Trophoblast cell (in vitro differentiated cells and primary cell): ENCODE data around the gene LMBRD1.

Experiments
- DNase-seq, 2 donors: peaks; one replicate each; pipeline ENCODE4 v3.0.0-alpha.2; 2016
- H2AFZ ChIP-seq: 2 replicates; pipeline ENCODE4 v1.6.1; 2013; ENCODE audit warnings: low read length, moderate library complexity, mild to moderate bottlenecking; ENCODE audit not compliant: insufficient read depth, poor library complexity
- H2AK5ac ChIP-seq: 2 replicates; pipeline ENCODE4 v1.6.1; 2013; ENCODE audit warnings: mild to moderate bottlenecking, low read length
- H2BK120ac ChIP-seq: 2 replicates; pipeline ENCODE4 v1.6.1; 2013; ENCODE audit warnings: low read length, mild to moderate bottlenecking, moderate library complexity; ENCODE audit not compliant: insufficient read depth, poor library complexity
- H2BK12ac ChIP-seq: 2 replicates; pipeline ENCODE4 v1.6.1; 2013; ENCODE audit warnings: mild to moderate bottlenecking, low read length, moderate library complexity
- H2BK5ac ChIP-seq: 2 replicates; pipeline ENCODE4 v1.6.1; 2013; ENCODE audit warnings: low read length, low read depth, moderate library complexity, mild to moderate bottlenecking; ENCODE audit not compliant: poor library complexity
- H3K14ac ChIP-seq: 2 replicates; pipeline ENCODE4 v1.6.1; 2013; ENCODE audit warnings: mild to moderate bottlenecking, low read length
- H3K18ac ChIP-seq: 2 replicates; pipeline ENCODE4 v1.6.1; 2013; ENCODE audit warnings: mild to moderate bottlenecking, low read length
- H3K23ac ChIP-seq: 2 replicates; pipeline ENCODE4 v1.6.1; 2013; ENCODE audit warnings: low read length
- H3K27ac ChIP-seq: 2 replicates; pipeline ENCODE4 v1.5.1; 2013; ENCODE audit warnings: low read depth, mild to moderate bottlenecking, inconsistent platforms, low read length, moderate library complexity
- H3K27me3 ChIP-seq: 2 replicates; pipeline ENCODE4 v1.6.1; 2013; ENCODE audit warnings: inconsistent platforms, mild to moderate bottlenecking, low read length, moderate library complexity; ENCODE audit not compliant: insufficient read depth
- H3K36me3 ChIP-seq, 2 experiments: 1 replicate in 1 of 2; 2 replicates in 1 of 2; pipeline ENCODE4 v1.6.1; 2013; ENCODE audit warnings: low read length in 2 of 2, mild to moderate bottlenecking in 2 of 2, moderate library complexity in 1 of 2; ENCODE audit not compliant: insufficient read depth in 2 of 2, control insufficient read depth in 1 of 2
- H3K4ac ChIP-seq: 2 replicates; pipeline ENCODE4 v1.6.1; 2013; ENCODE audit warnings: low read depth, mild to moderate bottlenecking, low read length, moderate library complexity
- H3K4me1 ChIP-seq, 2 experiments: 1 replicate in 1 of 2; 2 replicates in 1 of 2; pipeline ENCODE4 v1.6.1; 2013; ENCODE audit warnings: low read length in 2 of 2, mild to moderate bottlenecking in 2 of 2, moderate library complexity in 1 of 2; ENCODE audit not compliant: insufficient read depth in 2 of 2, control insufficient read depth in 1 of 2
- H3K4me2 ChIP-seq: 2 replicates; pipeline ENCODE4 v1.6.1; 2013; ENCODE audit warnings: inconsistent platforms, mild to moderate bottlenecking, low read length, moderate library complexity
- H3K4me3 ChIP-seq: 2 replicates; pipeline ENCODE4 v1.5.1; 2013; ENCODE audit warnings: mild to moderate bottlenecking, low read depth, low read length, inconsistent platforms
- H3K79me1 ChIP-seq: one replicate; pipeline ENCODE4 v1.6.1; 2013; ENCODE audit warnings: low read length
- H3K79me2 ChIP-seq: 2 replicates; pipeline ENCODE4 v1.6.1; 2013; ENCODE audit warnings: low read length, mild to moderate bottlenecking; ENCODE audit not compliant: control insufficient read depth, insufficient read depth, poor library complexity
- H3K9ac ChIP-seq: 2 replicates; pipeline ENCODE4 v1.6.1; 2013; ENCODE audit warnings: mild to moderate bottlenecking, low read length
- H3K9me3 ChIP-seq: 2 replicates; pipeline ENCODE4 v1.6.1; 2013; ENCODE audit warnings: low read depth, mild to moderate bottlenecking, control low read depth, inconsistent platforms, low read length; ENCODE audit not compliant: insufficient read depth
- H4K12ac ChIP-seq: 2 replicates; pipeline ENCODE4 v1.6.1; 2013; ENCODE audit warnings: low read depth, mild to moderate bottlenecking, low read length, moderate library complexity
- H4K8ac ChIP-seq: 2 replicates; pipeline ENCODE4 v1.6.1; 2013; ENCODE audit warnings: low read depth, mild to moderate bottlenecking, low read length, moderate library complexity
- H4K91ac ChIP-seq: one replicate; pipeline ENCODE4 v1.6.1; 2013; ENCODE audit warnings: low read depth, mild to moderate bottlenecking, low read length, moderate library complexity
- WGBS: extraction: QIAGEN DNeasy Blood & Tissue Kit; methylation state at CpG from one replicate; pipeline ENCODE4 v1.1.7; 2013; ENCODE audit warnings: missing lambda C conversion rate; ENCODE audit not compliant: insufficient read length, insufficient coverage; ENCODE audit errors: extremely low coverage; 5-methylcytosine and 5-hydroxymethylcytosine counted together

LMBRD1 gene

GRCh38 chr6:69758214-69758613 lies 38.6 kb downstream of the LMBRD1 start:
- H3K36me3 ChIP-seq, result no peaks in the 10 kb centered on the region
- H3K14ac ChIP-seq, result no peak overlapping the region
- no peak for DNase-seq
- no peaks in the 10 kb centered on the region for H3K79me2 ChIP-seq
- H3K4me3 ChIP-seq, result no peak overlapping the region
- H3K18ac ChIP-seq, result no peak overlapping the region
- no peak overlapping the region for H2BK120ac ChIP-seq
- no peak overlapping the region for H4K91ac ChIP-seq
- WGBS, result no CpG with 5 or more reads among the region's 1 CpG
- no peaks in the 10 kb centered on the region for H3K27me3 ChIP-seq
- H3K79me1 ChIP-seq, result no peaks in the 10 kb centered on the region
- H3K4ac ChIP-seq, result no peak overlapping the region
- H4K12ac ChIP-seq, result no peak overlapping the region
- H2AFZ ChIP-seq, result no peak overlapping the region
- no peak overlapping the region for H2BK5ac ChIP-seq
- no peak overlapping the region for H2AK5ac ChIP-seq
- no peaks in the 10 kb centered on the region for H3K4me1 ChIP-seq
- no peaks in the 10 kb centered on the region for H3K9me3 ChIP-seq
- H2BK12ac ChIP-seq, result no peak overlapping the region
- no peak overlapping the region for H3K9ac ChIP-seq
- no peak overlapping the region for H3K4me2 ChIP-seq
- H3K27ac ChIP-seq, result no peak overlapping the region
- H3K23ac ChIP-seq, result no peak overlapping the region
- no peak overlapping the region for H4K8ac ChIP-seq

- no peak overlapping the region for H2BK5ac ChIP-seq
- H3K4ac ChIP-seq, result no peak overlapping the region
- no peaks in the 10 kb centered on the region for H3K4me1 ChIP-seq
- no peak overlapping the region for H3K14ac ChIP-seq
- H3K4me3 ChIP-seq, result no peak overlapping the region
- DNase-seq, result no peak
- no peaks in the 10 kb centered on the region for H3K27me3 ChIP-seq
- H2AK5ac ChIP-seq, result no peak overlapping the region
- H3K18ac ChIP-seq, result no peak overlapping the region
- no peak overlapping the region for H3K4me2 ChIP-seq
- H2BK12ac ChIP-seq, result no peak overlapping the region
- no peak overlapping the region for H3K23ac ChIP-seq
- no peak overlapping the region for H3K9ac ChIP-seq
- H3K36me3 ChIP-seq, result no peaks in the 10 kb centered on the region
- no peaks in the 10 kb centered on the region for H3K79me2 ChIP-seq
- no peak overlapping the region for H4K91ac ChIP-seq
- no peak overlapping the region for H4K8ac ChIP-seq
- no peak overlapping the region for H4K12ac ChIP-seq
- no peaks in the 10 kb centered on the region for H3K9me3 ChIP-seq
- no peak overlapping the region for H3K27ac ChIP-seq
- H2AFZ ChIP-seq, result no peak overlapping the region
- H3K79me1 ChIP-seq, result no peaks in the 10 kb centered on the region
- WGBS, result no CpG with 5 or more reads among the region's 1 CpG
- no peak overlapping the region for H2BK120ac ChIP-seq
Observed at GRCh38 chr6:69756907-69757306, 39.9 kb downstream of the LMBRD1 start.

DNA sequence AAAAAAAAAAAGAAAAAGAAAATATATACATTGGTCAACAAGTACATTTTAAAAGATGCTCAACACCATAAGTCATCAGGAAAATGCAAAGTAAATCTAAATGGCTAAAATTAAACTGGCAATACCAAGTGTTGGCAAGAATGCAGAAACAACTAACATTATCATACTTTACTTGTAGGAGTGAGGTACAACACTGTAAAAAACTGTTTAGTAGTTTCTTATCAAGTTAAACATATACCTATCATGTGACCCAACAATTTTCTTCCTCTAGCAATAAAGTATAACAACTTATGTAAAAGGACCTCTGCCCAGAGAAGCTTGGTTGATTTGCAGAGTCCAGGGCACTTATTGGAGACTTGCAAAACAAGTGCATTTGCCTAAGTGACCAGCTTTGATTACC lies 40.4 kb downstream of the LMBRD1 start:
- Histone ChIP-seq H3K27me3 (no peaks in the 10 kb centered on the region), H3K36me3 (no peaks in the 10 kb centered on the region), H3K79me2 (no peaks in the 10 kb centered on the region), H3K79me1 (no peaks in the 10 kb centered on the region), H4K12ac (no peak overlapping the region), H4K91ac (no peak overlapping the region), H3K4me3 (no peak overlapping the region), H3K9ac (no peak overlapping the region), H3K27ac (no peak overlapping the region), H2AK5ac (no peak overlapping the region), H3K23ac (no peak overlapping the region), H3K4me1 (no peaks in the 10 kb centered on the region), H3K14ac (no peak overlapping the region), H4K8ac (no peak overlapping the region), H2AFZ (no peak overlapping the region), H3K4me2 (no peak overlapping the region), H2BK12ac (no peak overlapping the region), H2BK120ac (no peak overlapping the region), H3K18ac (no peak overlapping the region), H2BK5ac (no peak overlapping the region), H3K4ac (no peak overlapping the region), H3K9me3 (no peaks in the 10 kb centered on the region)
- DNase-seq, result no peak

DNA sequence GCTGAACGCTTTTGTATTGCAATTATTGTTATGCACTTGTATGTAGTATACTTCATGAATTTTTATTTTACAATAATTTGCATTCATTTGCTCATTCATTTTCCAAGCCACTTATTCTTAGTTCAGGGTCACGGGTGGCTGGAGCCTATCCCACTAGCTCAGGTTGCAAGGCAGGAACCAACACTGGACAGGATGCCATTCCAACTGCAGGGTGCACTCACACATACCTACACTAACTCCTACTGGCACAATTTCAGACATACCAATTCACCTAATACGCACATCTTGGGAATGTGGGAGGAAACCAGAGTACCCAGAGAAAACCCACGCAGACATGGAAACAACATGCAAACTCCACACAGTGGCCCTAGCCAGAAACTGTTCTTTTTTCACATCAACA lies 61.8 kb downstream of the LMBRD1 start:
- H3K4me1 ChIP-seq, result no peaks in the 10 kb centered on the region
- H4K91ac ChIP-seq, result no peak overlapping the region
- no peak overlapping the region for H3K27ac ChIP-seq
- no peak overlapping the region for H2AFZ ChIP-seq
- no peak overlapping the region for H2BK5ac ChIP-seq
- no peaks in the 10 kb centered on the region for H3K36me3 ChIP-seq
- H3K14ac ChIP-seq, result no peak overlapping the region
- H2BK12ac ChIP-seq, result no peak overlapping the region
- H3K79me1 ChIP-seq, result no peaks in the 10 kb centered on the region
- H3K9me3 ChIP-seq, result no peaks in the 10 kb centered on the region
- H3K23ac ChIP-seq, result no peak overlapping the region
- H3K9ac ChIP-seq, result no peak overlapping the region
- no peaks in the 10 kb centered on the region for H3K79me2 ChIP-seq
- no peak overlapping the region for H2BK120ac ChIP-seq
- H4K8ac ChIP-seq, result no peak overlapping the region
- DNase-seq, result peak in 1 of 2 donors; percentile 35
- no peak overlapping the region for H2AK5ac ChIP-seq
- WGBS, result no CpG with 5 or more reads among the region's 4 CpGs
- H3K27me3 ChIP-seq, result no peaks in the 10 kb centered on the region
- no peak overlapping the region for H3K18ac ChIP-seq
- H4K12ac ChIP-seq, result no peak overlapping the region
- no peak overlapping the region for H3K4me3 ChIP-seq
- H3K4me2 ChIP-seq, result no peak overlapping the region
- no peak overlapping the region for H3K4ac ChIP-seq
